ENCODE measurements around the gene DCST2. TPM values are rescaled to one million over a fixed set of nuclear protein-coding genes. Genes with fewer than 3 reads are reported as not detected.
A peak's percentile ranks its signal among the peaks of the same experiment; 100 is the strongest.

DCST2 gene
- total and polyA plus RNA-seq, 9 of the 15 experiments (the other 6 are each of a cell fraction or from before 2014, with no cell fraction given) = 0.09 to 0.49 (median 0.11) TPM; not detected in 3

- DNase-seq (ENCODE audit: extremely low read depth in 1 of 4, low spot score in 3 of 4) (no peak), ATAC-seq (no peak), FAIRE-seq (peak; percentile 65)
- intact Hi-C loops (cut with micrococcal nuclease) = loop anchor here (5.0 kb wide), 3 partner anchors 43 to 447 kb away; partner anchors contain the start of genes EFNA3 and UBE2Q1
- peak overlapping the region; percentile 99 for H3K27ac ChIP-seq (ENCODE audit: extremely low read depth, low read depth, low read length)
- POLR2A ChIA-PET = interaction anchor here (0.7 to 1.5 kb wide), 8 partner anchors 8 to 138 kb away, joined by 3 to 8 read pairs (median 3); no protein-coding TSS in a partner anchor
- H3K4me2 ChIP-seq (ENCODE audit: insufficient read depth, low read length) = peak overlapping the region; percentile 99
- peak overlapping the region; percentile 1; the same call in 1 of the 2 replicates for H2AFZ ChIP-seq (ENCODE audit: low read depth, low read length)
- in situ Hi-C loops (cut with MboI) = no loop called here
- H3K9me3 ChIP-seq (replicated peaks; ENCODE audit: control insufficient read depth, insufficient read depth, low read depth, low read length) = no peaks in the 10 kb centered on the region
- peak overlapping the region; percentile 97 for H3K4me3 ChIP-seq
- H3K9me1 ChIP-seq (ENCODE audit: control insufficient read depth, insufficient read depth, low read length) = no peaks in the 10 kb centered on the region
- peaks cover 56 to 78% of the 10 kb centered on the region in 2 experiments for H3K4me1 ChIP-seq (replicated peaks in 1 of 2; ENCODE audit: control insufficient read depth in 2 of 2, insufficient read depth in 2 of 2, low read length in 2 of 2)
- peak overlapping the region; percentile 99 for H3K9ac ChIP-seq (ENCODE audit: insufficient read depth in 1 of 2, low read depth in 2 of 2, low read length in 2 of 2)
- peaks cover 3% of the 10 kb centered on the region; the same call in 1 of the 2 replicates for H4K20me1 ChIP-seq (replicated peaks; ENCODE audit: control insufficient read depth, insufficient read depth, low read length)
- CTCF ChIA-PET (ENCODE audit: low intra/inter-chr PET ratio) = interaction anchor here (0.9 kb wide), 1 partner anchor 75 kb away, joined by 3 read pairs; no protein-coding TSS in a partner anchor
- peaks cover 77% of the 10 kb centered on the region for H3K79me2 ChIP-seq (ENCODE audit: control insufficient read depth, insufficient read depth, low read length)
- no peaks in the 10 kb centered on the region for H3K27me3 ChIP-seq (ENCODE audit: control insufficient read depth in 2 of 2, insufficient read depth in 2 of 2, low read length in 2 of 2)
- 10% methylated on average over 5 of the region's 5 CpGs for WGBS (ENCODE audit: insufficient coverage, low coverage, missing lambda C conversion rate)
- BruUV-seq (replicated peaks) = TSS peak; percentile 38
- peaks cover 39% of the 10 kb centered on the region; the same call in 2 of the 3 replicates for H3K36me3 ChIP-seq (ENCODE audit: control insufficient read depth, insufficient read depth, low read length)
- TF ChIP-seq THAP12 (CRISPR knock-in tag; IDR thresholded peaks at IDR 0.05) (no peak), SRSF9 (IDR thresholded peaks at IDR 0.05; ENCODE audit: borderline replicate concordance, low read depth, low read length) (no peak), ZBTB26 (CRISPR knock-in tag; IDR thresholded peaks at IDR 0.05) (0 out of 2 replicates have a peak, but pooled peaks have one; percentile 45), HDAC6 (IDR thresholded peaks at IDR 0.05; ENCODE audit: low read depth, low read length) (no peak), NRF1 (conservative IDR thresholded peaks at IDR 0.05 in 1 of 2, IDR thresholded peaks at IDR 0.05 in 1 of 2) (no peak), BCOR (IDR thresholded peaks at IDR 0.05) (no peak), RBM34 (IDR thresholded peaks at IDR 0.05; ENCODE audit: borderline replicate concordance, insufficient read depth, low read length) (no peak), MAFF (IDR thresholded peaks at IDR 0.05; ENCODE audit: low read length) (no peak), FOXM1 (IDR thresholded peaks at IDR 0.05; ENCODE audit: low read depth) (no peak), FOXM1 (CRISPR knock-in tag; IDR thresholded peaks at IDR 0.05; ENCODE audit: low read depth) (no peak), ZFP91 (CRISPR knock-in tag; IDR thresholded peaks at IDR 0.05) (no peak), ERF (CRISPR knock-in tag; IDR thresholded peaks at IDR 0.05) (no peak), ZBTB8A (IDR thresholded peaks at IDR 0.05; ENCODE audit: partially characterized antibody) (no peak), HMG20B (CRISPR knock-in tag; IDR thresholded peaks at IDR 0.05) (no peak), CXXC5 (CRISPR knock-in tag; IDR thresholded peaks at IDR 0.05) (0 out of 2 replicates have a peak, but pooled peaks have one; percentile 38), NONO (IDR thresholded peaks at IDR 0.05; ENCODE audit: low read depth in 2 of 2, low read length in 1 of 2) (no peak), KLF16 (IDR thresholded peaks at IDR 0.05) (no peak)
These were observed 29.1 kb downstream of the DCST2 start for GRCh38 chr1:155004352-155005075.

Data from K562 (cell line).